Measurements from ENCODE around the gene GRK5. TPM values are rescaled to one million over a fixed set of nuclear protein-coding genes. Genes with fewer than 3 reads are reported as not detected.

The GRK5 gene
- total RNA-seq, 1 experiment from 2014 or later = 2.9 TPM

DNA sequence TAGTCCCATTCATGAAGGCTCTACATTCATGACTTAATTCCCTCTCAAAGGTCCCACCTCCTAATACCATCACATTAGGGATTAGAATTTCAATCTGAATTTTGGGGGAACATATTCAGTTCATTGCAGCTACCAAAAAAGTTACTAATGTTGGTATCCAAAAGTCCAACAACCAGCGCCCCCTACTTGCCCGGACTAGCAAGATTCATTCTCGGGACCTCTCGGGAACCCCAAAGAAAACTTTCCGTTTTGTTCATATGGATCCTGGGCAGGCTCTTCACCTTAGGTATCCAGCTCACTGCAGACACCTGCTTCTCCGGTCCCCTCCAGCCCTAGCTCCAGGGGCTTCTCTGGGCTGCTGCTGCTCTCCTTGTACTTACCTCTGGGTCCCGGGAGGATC is 8.9 kb upstream of the GRK5 start:
- no peak for DNase-seq (ENCODE audit: low read depth)

DNA sequence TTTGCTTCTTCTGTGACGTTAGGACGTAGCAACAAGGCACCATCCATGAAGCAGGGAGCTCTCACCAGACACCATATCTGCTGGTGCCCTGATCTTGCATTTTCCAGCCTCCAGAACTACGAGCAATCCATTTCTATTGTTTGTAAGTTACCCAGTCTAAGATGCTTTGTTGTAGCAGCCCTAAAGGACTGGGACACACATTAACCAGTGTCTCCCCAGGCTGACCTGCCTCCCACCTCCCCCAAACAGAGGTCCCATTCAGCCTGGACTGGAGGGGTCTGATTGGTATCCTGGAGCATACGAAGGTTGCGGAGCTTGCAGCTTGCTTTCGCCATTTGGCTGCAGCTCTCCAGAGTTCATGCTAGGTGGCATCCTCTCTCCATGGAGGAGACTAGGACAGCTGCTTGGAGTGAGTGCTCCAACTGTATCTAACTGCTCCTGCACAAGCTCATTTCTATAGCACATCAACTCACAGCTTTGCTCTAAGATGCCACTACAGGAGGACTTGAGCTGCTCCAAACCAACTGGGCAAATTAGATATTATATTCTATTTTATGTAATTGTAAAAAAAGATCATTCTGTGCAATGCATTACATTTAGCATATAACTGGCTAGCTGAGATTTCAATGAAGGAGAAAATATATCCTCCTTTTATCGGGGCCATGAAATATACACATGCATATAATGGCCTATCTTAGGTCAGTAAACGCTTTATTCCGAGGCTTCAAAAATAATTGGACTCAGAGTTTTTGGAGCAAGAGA is 8.0 kb upstream of the GRK5 start:
- peak; percentile 75 for DNase-seq (ENCODE audit: low read depth)

DNA sequence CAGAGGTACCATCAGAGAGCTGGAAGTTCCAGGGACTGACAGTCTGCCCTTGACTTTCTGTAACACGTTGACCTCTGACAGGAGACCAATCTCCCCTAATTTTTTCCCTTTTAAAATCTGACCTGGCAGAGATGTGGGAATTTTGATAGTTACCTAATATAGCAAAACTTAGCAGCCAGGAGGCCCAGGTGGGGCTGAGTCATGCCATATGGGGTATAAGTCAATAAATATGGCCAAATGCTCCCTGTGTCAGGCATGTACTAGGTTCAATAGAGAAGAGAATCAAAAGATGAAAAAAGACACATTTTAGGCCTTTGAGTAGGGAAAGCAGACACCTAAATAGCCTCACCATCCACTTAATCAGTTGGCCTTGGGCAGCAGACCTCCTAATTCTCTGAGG is 6.1 kb upstream of the GRK5 start:
- DNase-seq (ENCODE audit: low read depth) = no peak

DNA sequence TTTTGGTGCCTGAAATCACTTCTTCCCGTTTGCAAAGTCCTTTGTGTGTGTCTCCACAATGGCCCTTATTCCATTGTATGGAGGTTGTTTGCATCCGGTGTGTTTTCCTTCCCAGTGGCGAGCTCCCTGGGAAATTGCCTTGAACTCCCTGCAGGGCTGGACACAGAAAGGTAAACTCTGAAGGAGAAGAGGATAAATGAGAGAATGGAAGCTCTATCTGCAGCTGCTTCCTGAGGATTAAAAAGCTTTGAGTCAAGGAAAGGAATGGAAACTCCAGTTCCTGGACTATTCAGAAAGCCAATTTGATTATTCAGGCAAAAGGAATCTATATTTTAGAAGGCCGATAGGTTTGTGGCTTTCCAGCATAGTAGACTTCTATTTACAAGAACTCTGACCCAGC is 4.4 kb upstream of the GRK5 start:
- no peak for DNase-seq (ENCODE audit: low read depth)

DNA sequence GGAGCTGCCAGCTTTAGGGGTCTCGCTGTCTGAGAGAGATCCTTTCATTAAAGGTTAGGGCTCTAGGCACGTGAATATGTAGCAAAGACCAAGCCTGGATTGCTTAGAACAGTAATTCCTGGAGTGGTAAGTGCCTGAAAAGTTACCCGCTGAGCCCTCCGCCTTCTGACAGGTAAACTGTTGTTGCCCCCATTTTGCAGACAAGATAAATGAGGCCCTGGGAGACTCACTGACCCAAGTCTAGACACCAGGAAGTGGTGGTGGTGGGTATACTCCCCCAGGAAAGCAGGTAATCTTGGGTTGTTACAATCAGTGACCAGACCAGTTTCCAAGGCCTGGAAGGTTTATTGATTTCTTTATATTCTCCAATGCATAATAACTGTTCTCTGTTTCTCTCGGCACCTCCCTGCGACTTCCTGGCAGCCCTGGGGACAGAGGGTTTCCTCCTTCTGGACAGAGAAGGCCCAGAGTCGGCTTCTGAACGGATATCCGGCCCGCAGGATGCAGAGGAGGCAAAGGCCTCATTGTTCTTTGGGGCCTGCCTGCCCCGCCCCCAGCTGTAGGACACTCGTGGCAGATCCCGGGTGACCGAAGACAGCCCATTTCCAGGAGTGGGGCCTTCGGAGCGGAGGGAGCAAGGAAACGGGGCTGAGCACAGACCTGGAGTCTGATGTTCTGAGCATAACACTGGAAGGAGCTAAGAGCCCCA is 1.3 kb upstream of the GRK5 start:
- DNase-seq (ENCODE audit: low read depth) = peak; percentile 62

DNA sequence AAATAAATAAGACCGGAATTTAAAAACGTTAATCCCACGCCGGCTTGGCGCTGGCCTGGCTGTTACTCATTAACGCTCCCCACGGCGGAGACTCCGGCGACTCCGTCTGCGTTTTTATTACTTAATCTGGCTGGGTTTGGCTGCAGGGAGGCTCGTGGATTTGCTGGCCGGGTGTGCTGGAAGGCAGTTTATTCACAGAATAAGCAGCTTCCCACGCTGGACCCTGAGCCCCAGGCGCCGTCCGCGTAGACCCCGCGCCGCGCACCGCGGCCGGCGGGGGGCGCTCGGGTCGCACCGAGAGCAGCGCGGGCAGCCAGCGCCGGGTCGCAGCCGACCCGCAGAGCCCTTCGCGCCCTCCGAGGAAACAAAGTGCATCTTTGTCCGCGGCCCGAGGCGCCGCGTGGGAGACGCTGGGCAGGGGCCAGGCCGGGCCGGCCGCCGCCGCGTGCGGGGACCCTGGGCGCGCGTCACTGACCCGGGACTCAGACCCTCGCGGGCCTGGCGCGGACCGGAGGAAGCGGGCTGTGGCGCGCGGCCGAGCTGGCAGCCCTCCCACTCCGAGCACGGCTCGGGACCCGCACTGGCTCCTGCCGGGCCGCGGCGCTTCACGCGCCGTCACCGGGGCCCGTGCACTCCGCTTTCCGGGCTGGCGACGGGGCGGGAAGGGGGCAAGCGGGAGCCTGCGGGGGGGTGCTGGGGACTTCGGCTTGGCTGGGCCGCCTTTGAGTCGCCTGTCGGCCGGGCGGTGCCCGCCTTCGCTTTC is 587 bp upstream of the GRK5 start:
- DNase-seq (ENCODE audit: low read depth) = peak; percentile 58

DNA sequence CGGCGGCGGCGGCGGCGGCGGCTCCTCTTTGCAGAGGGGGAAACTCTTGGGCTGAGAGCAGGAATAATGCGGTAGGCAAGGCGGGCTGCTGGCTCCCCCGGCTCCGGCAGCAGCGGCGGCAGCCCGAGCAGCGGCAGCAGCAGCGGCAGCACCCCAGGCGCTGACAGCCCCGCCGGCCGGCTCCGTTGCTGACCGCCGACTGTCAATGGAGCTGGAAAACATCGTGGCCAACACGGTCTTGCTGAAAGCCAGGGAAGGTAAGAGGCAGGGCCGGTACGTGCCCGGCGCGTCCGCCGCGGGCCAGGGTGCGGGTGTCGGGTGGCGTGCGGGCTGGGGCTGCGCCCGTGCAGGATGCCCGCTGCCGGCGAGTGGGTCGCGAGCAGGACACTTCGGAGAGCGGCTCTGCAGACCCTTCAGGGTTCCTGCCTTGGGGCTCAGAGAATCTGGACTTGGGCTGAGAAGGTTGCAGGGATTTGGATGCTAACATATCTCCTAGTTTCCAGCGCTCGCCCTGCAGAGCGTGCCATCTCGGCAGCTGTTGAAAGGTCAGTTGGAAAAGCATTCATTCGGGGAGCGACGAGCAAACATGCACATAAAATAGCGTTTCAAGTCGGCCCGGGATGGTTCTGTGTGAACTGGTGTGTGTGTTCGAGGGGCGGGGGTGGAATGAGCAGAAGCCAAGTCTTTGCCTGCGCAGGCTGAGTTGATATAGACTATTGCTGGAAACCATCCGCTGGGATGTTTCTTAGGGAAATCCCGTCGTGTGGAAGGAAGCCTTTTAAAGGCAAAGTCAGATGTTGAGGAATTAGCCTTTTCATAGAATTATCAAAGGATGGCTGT is 562 bp downstream of the GRK5 start:
- DNase-seq (ENCODE audit: low read depth) = peak; percentile 41

DNA sequence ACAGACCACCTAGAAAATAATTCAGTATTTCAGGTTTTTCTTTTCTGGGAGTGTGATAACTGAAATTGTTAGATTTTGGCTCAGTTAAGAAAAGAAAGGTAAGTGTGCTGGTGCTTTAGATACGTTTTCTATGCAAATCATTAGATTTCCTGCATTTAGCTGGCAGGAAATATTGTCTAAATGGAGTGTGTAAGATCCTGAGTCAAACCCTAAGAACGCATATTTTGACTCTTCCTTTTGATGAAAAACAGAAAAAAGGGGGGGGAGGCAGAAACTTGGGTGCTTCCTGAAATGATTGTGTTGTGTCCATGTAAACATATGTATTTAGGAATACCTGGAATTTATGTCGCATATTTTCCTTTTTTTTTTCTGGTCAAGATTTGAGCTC is 1.2 kb downstream of the GRK5 start:
- no peak for DNase-seq (ENCODE audit: low read depth)

DNA sequence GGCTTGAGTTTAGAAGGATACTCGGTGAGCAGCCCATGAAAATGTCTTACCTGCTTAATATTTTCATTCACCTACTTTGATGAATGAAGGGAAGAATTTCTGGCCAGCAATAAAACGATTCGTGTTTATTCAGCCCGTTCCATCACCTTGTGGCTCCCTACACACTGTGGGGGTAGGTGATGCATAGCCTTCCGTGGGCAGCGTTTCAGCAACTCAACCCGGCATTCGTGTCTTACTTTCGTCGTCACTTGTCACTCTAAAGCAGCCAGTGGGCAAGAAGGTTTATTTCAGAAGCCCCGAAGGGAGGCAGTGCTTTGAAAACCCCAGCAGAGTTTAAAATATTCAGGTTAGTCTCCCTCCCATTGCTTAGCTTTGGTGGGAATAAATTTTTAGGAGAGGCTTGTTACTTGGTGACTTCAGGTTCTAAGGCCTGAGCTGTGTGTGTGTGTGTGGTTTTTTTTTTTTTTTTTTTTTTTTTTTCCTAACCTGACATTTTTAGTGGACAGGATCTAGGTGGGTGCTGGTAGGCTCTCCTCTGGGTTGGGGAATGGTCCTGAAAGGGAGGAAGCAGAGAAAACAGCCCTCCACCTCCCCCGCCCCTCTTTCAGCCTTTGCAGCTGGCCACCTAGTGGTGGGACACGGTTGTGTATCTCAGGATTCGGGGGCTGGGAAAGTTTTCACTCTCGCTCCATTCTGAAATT is 1.8 kb downstream of the GRK5 start:
- peak; percentile 36 for DNase-seq (ENCODE audit: low read depth)

DNA sequence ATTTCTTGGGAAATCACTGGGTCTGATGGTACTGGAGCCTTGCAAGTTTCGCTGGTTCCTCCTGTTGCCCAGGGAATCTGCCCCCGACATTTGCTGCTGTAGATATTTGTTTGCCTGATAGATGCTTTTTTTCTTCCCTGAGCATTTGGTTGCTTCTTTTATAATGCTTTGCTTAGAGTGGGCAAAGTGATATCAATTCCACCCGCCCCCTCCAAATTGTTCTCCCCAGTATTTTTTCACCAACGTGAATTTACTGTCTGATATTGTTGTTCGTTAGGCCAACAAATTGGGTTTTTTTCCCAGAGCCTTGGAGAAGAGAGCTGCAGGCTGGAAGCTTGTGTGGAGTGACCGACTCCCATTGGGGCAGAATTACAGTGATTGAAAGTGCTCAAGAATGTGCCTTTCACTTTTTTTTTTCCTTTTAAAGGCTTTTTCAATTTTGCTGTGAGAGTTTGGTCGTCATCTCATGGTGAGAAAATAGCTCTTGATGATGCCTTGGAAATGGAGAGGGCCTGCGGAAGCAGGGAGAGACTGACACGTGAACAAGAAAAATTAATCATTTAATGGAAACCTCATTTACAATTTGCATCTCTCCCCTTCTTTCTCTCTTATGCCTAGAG is 2.5 kb downstream of the GRK5 start:
- no peak for DNase-seq (ENCODE audit: low read depth)

DNA sequence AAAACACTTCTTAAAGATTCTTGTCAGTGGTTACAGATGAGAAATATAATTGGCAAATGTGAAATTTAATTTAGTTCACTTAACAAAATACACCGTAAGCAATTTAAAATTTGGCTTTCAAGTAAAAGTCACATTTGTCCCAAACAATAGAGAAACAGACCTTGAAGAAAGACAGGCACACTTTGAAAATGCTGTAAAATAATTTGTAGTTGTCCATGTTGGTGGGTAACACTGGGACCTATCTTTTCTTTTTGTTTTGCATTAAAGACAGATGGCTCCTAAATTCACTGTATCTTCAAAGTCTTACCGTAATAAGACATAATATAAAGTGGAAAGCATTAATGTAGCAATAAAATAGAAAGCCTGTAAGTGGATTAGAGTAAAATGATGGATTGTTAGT is 3.3 kb downstream of the GRK5 start:
- no peak for DNase-seq (ENCODE audit: low read depth)

DNA sequence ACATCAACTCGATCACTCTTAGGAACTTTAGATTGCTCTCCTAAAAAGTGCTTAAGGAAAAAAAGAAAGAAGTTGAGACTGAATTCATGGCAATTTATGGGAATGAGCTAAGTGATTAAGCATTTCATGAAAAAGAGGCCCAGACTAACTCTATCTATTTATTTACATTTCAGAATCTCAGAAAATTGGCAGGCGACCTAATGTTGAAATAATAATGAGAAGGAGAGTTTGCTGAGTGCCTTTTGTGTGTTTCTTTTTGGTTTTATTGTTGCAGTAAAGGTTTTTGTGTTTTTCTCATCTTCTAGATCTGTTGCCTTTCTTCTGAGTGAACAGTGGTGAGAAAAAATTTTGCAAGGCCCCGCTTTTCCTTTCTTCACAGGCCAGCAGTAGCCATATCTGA is 3.8 kb downstream of the GRK5 start:
- no peak for DNase-seq (ENCODE audit: low read depth)

DNA sequence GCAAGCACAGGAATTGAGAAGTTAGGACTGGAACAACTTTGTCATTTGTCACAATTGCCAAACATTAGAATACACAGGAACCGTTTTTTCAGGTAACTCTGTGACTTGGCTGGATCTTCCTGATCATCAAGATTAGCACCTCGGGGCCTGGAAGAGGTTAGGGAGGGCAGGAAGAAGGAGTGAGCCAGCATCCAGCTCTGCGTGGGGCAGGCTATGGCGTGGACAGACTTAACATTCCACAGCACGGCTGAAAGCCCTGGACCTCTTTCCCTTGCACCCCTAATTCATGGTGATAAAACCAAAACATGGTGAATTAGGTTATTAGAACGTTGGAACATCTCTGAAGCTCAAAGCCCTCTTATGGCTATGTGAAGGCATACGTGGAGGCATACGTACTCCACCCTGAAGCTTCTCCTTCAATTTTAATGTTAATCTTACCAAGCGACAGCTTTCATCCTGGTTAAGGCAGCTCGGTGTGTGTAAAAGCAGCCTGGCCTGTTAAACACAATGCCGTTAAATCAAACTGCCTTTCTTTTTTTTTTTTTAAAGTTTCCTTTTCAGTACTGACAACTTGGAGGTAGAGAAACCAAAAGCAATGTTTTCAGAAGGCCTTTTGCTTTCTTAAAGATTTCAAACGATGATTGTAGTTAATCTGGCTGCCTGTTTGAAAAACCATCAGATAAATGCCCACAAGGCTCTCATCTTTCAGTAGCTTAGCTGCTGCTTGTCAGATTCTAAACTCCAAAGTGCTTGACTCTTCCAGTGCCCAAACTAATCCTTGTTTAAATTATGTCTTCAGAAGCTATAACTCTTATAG is 4.5 kb downstream of the GRK5 start:
- no peak for DNase-seq (ENCODE audit: low read depth)

DNA sequence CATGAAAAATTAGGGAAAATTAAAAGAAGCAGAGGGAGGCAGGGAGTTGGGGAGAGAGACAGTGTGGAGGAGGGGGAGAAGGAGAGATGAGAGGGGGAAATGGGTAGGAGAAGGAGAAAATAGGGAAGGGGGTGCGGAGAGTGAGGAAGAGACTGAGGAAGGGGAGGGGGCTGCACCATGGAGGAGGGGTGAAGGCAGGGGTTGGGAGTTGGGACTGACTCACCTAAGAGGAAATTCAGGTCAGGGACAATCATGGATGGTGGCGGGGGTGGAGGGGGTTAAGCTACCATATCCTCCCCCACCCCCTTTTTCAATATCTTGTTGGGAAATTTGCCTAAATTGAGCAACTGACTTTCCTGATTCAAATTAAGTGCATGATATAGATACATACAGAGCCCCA is 8.0 kb downstream of the GRK5 start:
- DNase-seq (ENCODE audit: low read depth) = no peak

DNA sequence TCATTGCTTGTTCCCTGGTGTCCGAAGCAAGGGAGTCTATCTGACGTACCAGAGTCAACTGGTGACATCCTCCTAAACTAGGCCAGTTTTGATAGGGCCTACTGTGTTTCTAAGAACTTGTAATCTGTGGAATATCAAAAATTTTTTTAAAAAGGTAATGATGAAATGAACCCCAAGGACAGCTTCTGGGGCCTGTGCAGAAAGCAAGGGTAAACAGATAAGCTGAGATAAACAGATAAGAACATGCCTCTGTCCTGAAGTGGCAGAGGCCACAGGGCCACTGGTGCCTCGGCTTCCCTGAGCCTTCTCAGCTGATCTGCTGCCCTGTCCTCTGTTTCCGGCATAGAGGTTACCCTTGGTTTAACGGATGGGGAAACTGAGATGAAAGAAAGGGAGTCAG is 8.8 kb downstream of the GRK5 start:
- no peak for DNase-seq (ENCODE audit: low read depth)

DNA sequence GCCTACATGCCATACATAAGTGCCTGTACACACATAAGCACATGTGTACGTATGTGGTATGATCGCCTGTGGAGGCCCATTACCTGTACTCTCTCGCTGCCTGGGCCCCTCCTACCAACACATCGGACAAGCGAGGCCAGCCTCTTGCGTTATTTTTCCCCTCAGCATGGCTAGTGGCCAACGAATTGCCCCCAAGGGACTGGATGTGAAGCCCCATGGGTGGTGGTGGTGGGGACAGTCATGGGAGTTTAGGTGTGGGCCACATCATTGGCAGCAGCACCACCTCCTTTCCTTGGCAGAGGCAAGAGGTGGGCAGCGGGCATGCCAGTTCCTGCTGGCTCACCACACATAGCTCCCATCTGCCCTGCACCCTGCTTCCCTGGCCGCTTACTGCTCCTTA is 10.0 kb downstream of the GRK5 start:
- no peak for DNase-seq (ENCODE audit: low read depth)

DNA sequence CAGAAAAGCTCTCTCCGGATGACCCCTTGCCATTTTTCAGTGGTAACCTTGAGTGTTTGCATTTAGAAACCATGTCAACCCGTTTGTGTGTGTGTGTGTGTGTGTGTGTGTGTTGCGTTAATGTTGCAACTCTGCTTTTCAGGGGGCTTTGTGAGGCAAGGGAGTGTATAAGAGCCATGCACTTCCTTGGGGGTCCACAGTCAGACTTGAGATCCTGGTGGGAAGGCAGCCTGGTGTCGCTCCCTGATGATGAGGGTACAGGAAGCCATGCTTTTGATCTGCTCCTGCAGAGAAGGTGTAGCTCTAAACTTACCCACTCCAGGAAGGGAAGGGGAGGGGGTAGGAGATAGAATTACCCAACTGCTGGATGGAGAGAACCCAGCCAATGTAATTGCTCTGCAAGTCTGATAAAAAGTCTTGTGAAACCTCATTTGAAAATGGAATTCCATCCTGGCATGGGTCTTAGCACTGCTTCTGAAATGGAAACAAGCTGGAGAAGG is 10.7 kb downstream of the GRK5 start:
- no peak for DNase-seq (ENCODE audit: low read depth)

DNA sequence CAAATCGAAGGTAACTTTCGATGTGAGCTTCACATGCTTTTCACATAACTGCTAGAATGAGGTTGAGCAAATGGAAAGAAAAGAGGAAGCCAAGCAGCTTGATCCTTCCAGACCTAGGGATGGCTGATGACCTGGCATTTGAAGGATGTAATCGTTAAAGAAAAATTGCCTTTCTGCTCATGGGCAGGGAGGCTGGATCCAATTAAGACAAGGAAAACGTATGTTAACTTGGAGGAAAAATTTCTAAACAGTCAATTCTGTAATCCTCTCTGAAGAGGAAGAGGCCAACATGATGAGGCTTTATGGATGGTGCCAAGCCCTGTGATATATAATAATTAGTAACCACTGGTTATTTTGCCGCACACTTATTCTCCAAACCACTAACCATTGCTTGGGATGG is 12.5 kb downstream of the GRK5 start:
- DNase-seq (ENCODE audit: low read depth) = no peak

DNA sequence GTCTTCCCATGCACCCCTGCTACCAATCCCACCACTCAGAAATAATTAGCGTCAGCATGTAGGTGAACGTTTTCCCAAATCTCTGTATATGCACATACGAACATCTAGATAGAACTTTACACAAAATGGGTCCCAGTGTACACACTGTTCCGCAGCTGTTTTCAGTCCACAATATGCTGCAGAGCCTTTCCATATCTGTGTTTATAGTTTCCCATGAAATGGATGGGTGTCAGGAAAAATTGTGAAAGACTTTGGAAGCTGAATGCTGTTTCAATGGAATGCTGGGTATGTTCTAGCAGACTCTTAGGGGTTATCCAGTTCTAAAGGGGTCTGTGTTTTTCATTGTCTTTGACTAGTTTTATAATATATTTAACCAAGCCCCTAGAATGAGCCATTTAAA is 13.8 kb downstream of the GRK5 start:
- no peak for DNase-seq (ENCODE audit: low read depth)

DNA sequence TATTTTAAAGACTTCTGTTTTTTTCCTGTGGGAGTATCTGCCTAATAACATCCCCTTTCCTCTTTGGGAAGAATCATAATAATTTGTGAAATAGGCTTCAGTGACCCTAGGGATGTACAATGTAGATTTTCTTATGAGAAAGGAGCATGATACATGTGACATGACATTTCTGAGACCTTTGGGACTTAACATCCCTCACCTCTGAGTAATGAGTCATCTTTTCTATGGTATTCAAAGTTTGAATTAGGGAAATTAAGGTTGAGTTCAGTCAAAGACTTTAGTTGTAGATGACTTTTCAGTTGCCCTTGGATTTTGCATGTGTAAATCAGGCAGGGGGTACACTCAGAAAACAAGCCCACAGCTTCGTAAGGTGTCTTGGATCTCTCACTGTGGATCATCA is 14.3 kb downstream of the GRK5 start:
- DNase-seq (ENCODE audit: low read depth) = no peak

Data from RPMI7951 (cell line).